SK-N-SH (cell line): Measurements from ENCODE around the gene HDHD2. TPM values are rescaled to one million over a fixed set of nuclear protein-coding genes. Genes with fewer than 3 reads are reported as not detected.

Experiments
- CTCF ChIA-PET: fragments of 300-600, 350-600 bp; formaldehyde crosslinking; extraction: SDS; loops from one replicate; lab custom pipeline; 2021; lab: Yijun Ruan, JAX
- POLR2A ChIA-PET: fragments of 350-600 bp; sonication (Branson Sonifier 250); formaldehyde crosslinking; extraction: SDS; loops from one replicate; lab custom pipeline; 2020; ENCODE audit warnings: antibody characterized with exemption, inconsistent platforms; lab: Yijun Ruan, JAX
- DNase-seq: peaks from one replicate; pipeline ENCODE4 v3.0.0; 2012
- H2AFZ ChIP-seq: fragments of 200-600 bp; sonication (generic); 2 replicates; pipeline ENCODE4 v1.8.1; 2016; ENCODE audit warnings: antibody characterized with exemption, mild to moderate bottlenecking, low read depth
- H3F3A ChIP-seq: fragments of 200-600 bp; sonication (generic); replicated peaks from 2 replicates; pipeline ENCODE3; 2016; ENCODE audit warnings: antibody characterized with exemption, mild to moderate bottlenecking; ENCODE audit not compliant: insufficient read depth
- H3K27ac ChIP-seq, 2 experiments: fragments of 200-500 bp in 1 of 2; fragments of 200-600 bp in 1 of 2; sonication (Bioruptor generic) in 1 of 2; sonication (generic), shearing (Covaris generic) in 1 of 2; 2 replicates each; pipeline versions ENCODE4 v1.5.1 to v1.6.1; 2014 to 2016; ENCODE audit warnings: low read depth in 2 of 2, inconsistent platforms in 1 of 2, low read length in 1 of 2, mild to moderate bottlenecking in 1 of 2, mixed read lengths in 1 of 2
- H3K27me3 ChIP-seq: fragments of 200-600 bp; sonication (generic), shearing (Covaris generic); 2 replicates; pipeline ENCODE4 v1.6.1; 2016; ENCODE audit warnings: mixed run types; ENCODE audit not compliant: insufficient read depth
- H3K36me3 ChIP-seq, 2 experiments: fragments of 200-500 bp in 1 of 2; fragments of 200-600 bp in 1 of 2; sonication (Bioruptor generic) in 1 of 2; sonication (generic) in 1 of 2; replicated peaks in 1 of 2; 2 replicates each; pipeline versions ENCODE3 to v1.5.1; 2014 to 2016; ENCODE audit warnings: low read length in 1 of 2, mild to moderate bottlenecking in 1 of 2; ENCODE audit not compliant: insufficient read depth in 2 of 2, control insufficient read depth in 1 of 2
- H3K4me1 ChIP-seq, 2 experiments: fragments of 200-500 bp in 1 of 2; fragments of 200-600 bp in 1 of 2; sonication (Bioruptor generic) in 1 of 2; sonication (generic), shearing (Covaris generic) in 1 of 2; 2 replicates each; pipeline versions ENCODE4 v1.5.1 to v1.6.1; 2014 to 2016; ENCODE audit warnings: low read depth in 1 of 2, low read length in 1 of 2, mixed run types in 1 of 2; ENCODE audit not compliant: insufficient read depth in 2 of 2, control insufficient read depth in 1 of 2
- H3K4me2 ChIP-seq: fragments of 200-600 bp; sonication (generic), shearing (Covaris generic); 2 replicates; pipeline ENCODE4 v1.6.1; 2017; ENCODE audit warnings: mixed run types
- H3K4me3 ChIP-seq, 2 experiments: fragments of 200-500 bp in 1 of 2; fragments of 200-600 bp in 1 of 2; sonication (Bioruptor generic) in 1 of 2; sonication (generic), shearing (Covaris generic) in 1 of 2; 2 replicates each; pipeline versions ENCODE4 v1.5.1 to v1.8.1; 2014 to 2016; ENCODE audit warnings: low read depth in 2 of 2, inconsistent platforms in 1 of 2, low read length in 1 of 2, mild to moderate bottlenecking in 1 of 2, mixed read lengths in 1 of 2, moderate library complexity in 1 of 2
- H3K79me2 ChIP-seq: fragments of 200-600 bp; sonication (generic); 2 replicates; pipeline ENCODE4 v1.8.1; 2017; ENCODE audit warnings: mild to moderate bottlenecking; ENCODE audit not compliant: insufficient read depth
- H3K9ac ChIP-seq: fragments of 200-600 bp; sonication (generic); 2 replicates; pipeline ENCODE4 v1.6.1; 2017; ENCODE audit warnings: mixed run types
- H3K9me2 ChIP-seq: fragments of 200-600 bp; sonication (generic); 2 replicates; pipeline ENCODE4 v1.6.1; 2017; ENCODE audit warnings: mixed run types
- H3K9me3 ChIP-seq: fragments of 200-600 bp; sonication (generic); 2 replicates; pipeline ENCODE4 v1.6.1; 2017; ENCODE audit warnings: mixed run types, mild to moderate bottlenecking, moderate library complexity
- H4K20me1 ChIP-seq: fragments of 200-600 bp; sonication (generic); 2 replicates; pipeline ENCODE4 v1.6.1; 2017; ENCODE audit warnings: mild to moderate bottlenecking, mixed run types; ENCODE audit not compliant: insufficient read depth
- ELF1 ChIP-seq: IDR thresholded peaks from 2 replicates; pipeline ENCODE4 v1.4.0; 2012
- EP300 ChIP-seq, 2 experiments: IDR thresholded peaks; 2 replicates each; pipeline versions ENCODE4 v1.4.0 to v1.6.1; 2012; ENCODE audit warnings: borderline replicate concordance in 1 of 2, low read depth in 1 of 2, low read length in 1 of 2
- EZH2phosphoT487 ChIP-seq: fragments of 200-600 bp; sonication (generic); IDR thresholded peaks from 2 replicates; pipeline ENCODE4 v1.6.1; 2017; ENCODE audit warnings: low read depth, mixed run types, mild to moderate bottlenecking, antibody characterized with exemption, moderate library complexity, borderline replicate concordance
- FOSL2 ChIP-seq: IDR thresholded peaks from 2 replicates; pipeline ENCODE4 v1.4.0; 2012; ENCODE audit warnings: low read depth, mild to moderate bottlenecking, moderate library complexity, borderline replicate concordance
- FOXM1 ChIP-seq: IDR thresholded peaks from 2 replicates; pipeline ENCODE4 v1.4.0; 2012; ENCODE audit warnings: low read depth, mild to moderate bottlenecking
- GABPA ChIP-seq: IDR thresholded peaks from 2 replicates; pipeline ENCODE4 v1.4.0; 2012; ENCODE audit warnings: low read depth, mild to moderate bottlenecking
- GATA2 ChIP-seq: sonication (generic); formaldehyde crosslinking; IDR thresholded peaks from 2 replicates; pipeline ENCODE4 v1.5.0; 2020; ENCODE audit warnings: mild to moderate bottlenecking, missing genetic modification reagents
- IRF3 ChIP-seq: fragments of 150-350 bp; IDR thresholded peaks from 2 replicates; pipeline ENCODE4 v1.6.1; 2016; ENCODE audit warnings: mild to moderate bottlenecking, low read depth, low read length
- JUND ChIP-seq: IDR thresholded peaks from 2 replicates; pipeline ENCODE4 v1.4.0; 2012
- MAX ChIP-seq: IDR thresholded peaks from 2 replicates; pipeline ENCODE4 v1.4.0; 2012; ENCODE audit warnings: low read depth
- MEF2A ChIP-seq: IDR thresholded peaks from 2 replicates; pipeline ENCODE4 v1.4.0; 2012; ENCODE audit warnings: low read depth, borderline replicate concordance
- MXI1 ChIP-seq: IDR thresholded peaks from 2 replicates; pipeline ENCODE4 v1.6.1; 2012; ENCODE audit warnings: mild to moderate bottlenecking, low read depth, low read length, improper control_type of control experiment
- NFIC ChIP-seq: IDR thresholded peaks from 2 replicates; pipeline ENCODE4 v1.4.0; 2012; ENCODE audit warnings: borderline replicate concordance
- RFX5 ChIP-seq: IDR thresholded peaks from 2 replicates; pipeline ENCODE4 v1.6.1; 2012; ENCODE audit warnings: mild to moderate bottlenecking, improper control_type of control experiment, low read length
- RXRA ChIP-seq: IDR thresholded peaks from 2 replicates; pipeline ENCODE4 v1.4.0; 2012; ENCODE audit warnings: low read depth, mild to moderate bottlenecking, borderline replicate concordance
- SMC3 ChIP-seq: IDR thresholded peaks from 2 replicates; pipeline ENCODE4 v1.6.1; 2012; ENCODE audit warnings: low read depth, low read length, improper control_type of control experiment
- USF1 ChIP-seq: IDR thresholded peaks from 2 replicates; pipeline ENCODE4 v1.4.0; 2012; ENCODE audit warnings: low read depth, borderline replicate concordance
- YY1 ChIP-seq: IDR thresholded peaks from 2 replicates; pipeline ENCODE4 v1.4.0; 2012; ENCODE audit warnings: low read depth, mild to moderate bottlenecking
- WGBS: methylation state at CpG from one replicate; pipeline ENCODE4 v1.1.6; 2017; ENCODE audit warnings: low lambda C conversion rate; 5-methylcytosine and 5-hydroxymethylcytosine counted together
- polyA plus RNA-seq, 3 experiments: library from polyadenylated mRNA; depleted of rRNA; stranded (reverse); fragments of >200 nt; gene quantifications; 2 replicates each; pipeline ENCODE4 v1.2.3, GENCODE V29; 2012
- TF ChIP-seq, protein P1 (sequence below): IDR thresholded peaks from 2 replicates; pipeline ENCODE4 v1.4.0; 2012; ENCODE audit warnings: low read depth, borderline replicate concordance
- TF ChIP-seq, protein P2 (sequence below): IDR thresholded peaks from 2 replicates; pipeline ENCODE4 v1.6.1; 2012; ENCODE audit warnings: mild to moderate bottlenecking, low read depth, low read length, moderate library complexity

HDHD2 gene
- polyA plus RNA-seq, 1 of the 3 experiments (the other 2 are of a cell fraction), result 10.6 TPM

DNA sequence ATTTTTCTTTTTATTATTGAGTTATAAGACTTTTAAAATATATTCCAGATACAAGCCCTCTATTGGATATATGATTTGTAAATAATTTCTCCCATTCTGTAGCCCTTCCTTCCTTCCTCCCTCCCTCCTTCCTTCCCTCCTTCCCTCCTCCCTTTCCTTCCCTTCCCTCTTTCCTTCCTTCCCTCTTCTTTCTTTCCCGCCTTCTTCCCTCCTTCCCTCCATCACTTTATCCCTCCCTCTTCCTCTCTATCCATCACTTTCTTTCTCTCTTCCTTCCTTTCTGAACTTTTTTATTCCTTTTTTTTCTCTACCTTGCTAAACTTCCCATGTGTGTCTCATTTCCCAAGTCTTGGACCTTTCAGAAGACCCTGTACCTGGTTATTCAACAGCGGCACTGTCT lies 69.4 kb downstream of the HDHD2 start:
- Histone ChIP-seq H3K4me1 (peaks cover 0 to 2% of the 10 kb centered on the region in 2 experiments; a peak in 1 of 4 replicates), H3K27ac (no peak overlapping the region), H2AFZ (no peak overlapping the region), H3K9ac (no peak overlapping the region), H3K9me3 (no peaks in the 10 kb centered on the region), H3K9me2 (no peaks in the 10 kb centered on the region), H3K79me2 (no peaks in the 10 kb centered on the region), H3K4me3 (no peak overlapping the region)
- CTCF ChIA-PET, result no interaction called here
- 93% methylated on average over 2 of the region's 2 CpGs for WGBS
- TF ChIP-seq, protein P1, sequence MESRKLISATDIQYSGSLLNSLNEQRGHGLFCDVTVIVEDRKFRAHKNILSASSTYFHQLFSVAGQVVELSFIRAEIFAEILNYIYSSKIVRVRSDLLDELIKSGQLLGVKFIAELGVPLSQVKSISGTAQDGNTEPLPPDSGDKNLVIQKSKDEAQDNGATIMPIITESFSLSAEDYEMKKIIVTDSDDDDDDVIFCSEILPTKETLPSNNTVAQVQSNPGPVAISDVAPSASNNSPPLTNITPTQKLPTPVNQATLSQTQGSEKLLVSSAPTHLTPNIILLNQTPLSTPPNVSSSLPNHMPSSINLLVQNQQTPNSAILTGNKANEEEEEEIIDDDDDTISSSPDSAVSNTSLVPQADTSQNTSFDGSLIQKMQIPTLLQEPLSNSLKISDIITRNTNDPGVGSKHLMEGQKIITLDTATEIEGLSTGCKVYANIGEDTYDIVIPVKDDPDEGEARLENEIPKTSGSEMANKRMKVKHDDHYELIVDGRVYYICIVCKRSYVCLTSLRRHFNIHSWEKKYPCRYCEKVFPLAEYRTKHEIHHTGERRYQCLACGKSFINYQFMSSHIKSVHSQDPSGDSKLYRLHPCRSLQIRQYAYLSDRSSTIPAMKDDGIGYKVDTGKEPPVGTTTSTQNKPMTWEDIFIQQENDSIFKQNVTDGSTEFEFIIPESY, result no peak
- TF ChIP-seq, protein P2, sequence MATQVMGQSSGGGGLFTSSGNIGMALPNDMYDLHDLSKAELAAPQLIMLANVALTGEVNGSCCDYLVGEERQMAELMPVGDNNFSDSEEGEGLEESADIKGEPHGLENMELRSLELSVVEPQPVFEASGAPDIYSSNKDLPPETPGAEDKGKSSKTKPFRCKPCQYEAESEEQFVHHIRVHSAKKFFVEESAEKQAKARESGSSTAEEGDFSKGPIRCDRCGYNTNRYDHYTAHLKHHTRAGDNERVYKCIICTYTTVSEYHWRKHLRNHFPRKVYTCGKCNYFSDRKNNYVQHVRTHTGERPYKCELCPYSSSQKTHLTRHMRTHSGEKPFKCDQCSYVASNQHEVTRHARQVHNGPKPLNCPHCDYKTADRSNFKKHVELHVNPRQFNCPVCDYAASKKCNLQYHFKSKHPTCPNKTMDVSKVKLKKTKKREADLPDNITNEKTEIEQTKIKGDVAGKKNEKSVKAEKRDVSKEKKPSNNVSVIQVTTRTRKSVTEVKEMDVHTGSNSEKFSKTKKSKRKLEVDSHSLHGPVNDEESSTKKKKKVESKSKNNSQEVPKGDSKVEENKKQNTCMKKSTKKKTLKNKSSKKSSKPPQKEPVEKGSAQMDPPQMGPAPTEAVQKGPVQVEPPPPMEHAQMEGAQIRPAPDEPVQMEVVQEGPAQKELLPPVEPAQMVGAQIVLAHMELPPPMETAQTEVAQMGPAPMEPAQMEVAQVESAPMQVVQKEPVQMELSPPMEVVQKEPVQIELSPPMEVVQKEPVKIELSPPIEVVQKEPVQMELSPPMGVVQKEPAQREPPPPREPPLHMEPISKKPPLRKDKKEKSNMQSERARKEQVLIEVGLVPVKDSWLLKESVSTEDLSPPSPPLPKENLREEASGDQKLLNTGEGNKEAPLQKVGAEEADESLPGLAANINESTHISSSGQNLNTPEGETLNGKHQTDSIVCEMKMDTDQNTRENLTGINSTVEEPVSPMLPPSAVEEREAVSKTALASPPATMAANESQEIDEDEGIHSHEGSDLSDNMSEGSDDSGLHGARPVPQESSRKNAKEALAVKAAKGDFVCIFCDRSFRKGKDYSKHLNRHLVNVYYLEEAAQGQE, result no peak
- no peak for TF ChIP-seq NFIC
- TF ChIP-seq GABPA, result no peak
- no peak for TF ChIP-seq MAX
- TF ChIP-seq RFX5, result no peak
- TF ChIP-seq FOXM1, result no peak
- no peak for TF ChIP-seq MXI1
- TF ChIP-seq SMC3, result no peak
- TF ChIP-seq IRF3, result no peak
- TF ChIP-seq JUND, result no peak
- no peak for TF ChIP-seq MEF2A
- TF ChIP-seq FOSL2, result no peak
- TF ChIP-seq EZH2phosphoT487, result no peak
- no peak for TF ChIP-seq YY1
- no peak for TF ChIP-seq RXRA
- no peak for TF ChIP-seq GATA2 (CRISPR knock-in tag)
- no peak for TF ChIP-seq USF1
- no peak for TF ChIP-seq ELF1
- TF ChIP-seq EP300 (IDR thresholded peaks at IDR 0.05; ENCODE audit: borderline replicate concordance in 1 of 2, low read depth in 1 of 2, low read length in 1 of 2), result no peak
- TF ChIP-seq, all 33 proteins: peak for 0
- no peaks in the 10 kb centered on the region for H4K20me1 ChIP-seq
- POLR2A ChIA-PET, result no interaction called here
- H3K4me2 ChIP-seq, result no peak overlapping the region
- no peaks in the 10 kb centered on the region for H3K27me3 ChIP-seq
- H3F3A ChIP-seq, result no peaks in the 10 kb centered on the region
- peaks cover 0 to 3% of the 10 kb centered on the region in 2 experiments for H3K36me3 ChIP-seq
- DNase-seq, result no peak
